Fibroblast of lung (primary cell): ENCODE measurements around the gene UCN2.

Source experiments
- EZH2 ChIP-seq: IDR thresholded peaks from 2 replicates; pipeline ENCODE4 v1.5.1; 2012; ENCODE audit warnings: low read length, control low read depth, mild to moderate bottlenecking; ENCODE audit errors: missing control alignments
- TF ChIP-seq, protein P1 (sequence below), 2 donors: IDR thresholded peaks in 1 of 2; conservative IDR thresholded peaks in 1 of 2; 1 replicate in 1 of 2; 2 replicates in 1 of 2; pipeline ENCODE4 v1.5.1; 2011 to 2012; ENCODE audit warnings: low read length in 2 of 2, control low read depth in 1 of 2, inconsistent platforms in 1 of 2, low read depth in 1 of 2, mild to moderate bottlenecking in 1 of 2

DNA sequence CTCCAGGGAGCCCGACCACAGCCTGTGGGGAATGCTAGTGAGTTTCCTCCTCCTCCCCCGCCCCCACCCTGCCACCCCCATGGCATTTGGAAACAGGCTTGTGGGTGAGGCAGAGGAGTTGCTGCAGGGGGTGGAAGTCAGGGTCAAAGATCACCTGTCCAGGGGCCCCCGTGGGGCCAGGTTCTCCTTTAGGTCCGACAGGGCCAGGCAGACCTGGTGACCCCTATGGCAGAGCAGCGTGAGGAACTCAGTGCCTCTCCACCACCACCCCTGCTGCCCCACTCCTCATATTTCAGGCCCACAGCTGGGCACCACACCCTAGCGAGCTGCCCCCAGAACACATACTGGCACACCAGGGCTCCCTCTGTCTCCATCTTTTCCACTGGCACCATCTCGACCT, 8.9 kb upstream of the UCN2 start:
- TF ChIP-seq, protein P1, sequence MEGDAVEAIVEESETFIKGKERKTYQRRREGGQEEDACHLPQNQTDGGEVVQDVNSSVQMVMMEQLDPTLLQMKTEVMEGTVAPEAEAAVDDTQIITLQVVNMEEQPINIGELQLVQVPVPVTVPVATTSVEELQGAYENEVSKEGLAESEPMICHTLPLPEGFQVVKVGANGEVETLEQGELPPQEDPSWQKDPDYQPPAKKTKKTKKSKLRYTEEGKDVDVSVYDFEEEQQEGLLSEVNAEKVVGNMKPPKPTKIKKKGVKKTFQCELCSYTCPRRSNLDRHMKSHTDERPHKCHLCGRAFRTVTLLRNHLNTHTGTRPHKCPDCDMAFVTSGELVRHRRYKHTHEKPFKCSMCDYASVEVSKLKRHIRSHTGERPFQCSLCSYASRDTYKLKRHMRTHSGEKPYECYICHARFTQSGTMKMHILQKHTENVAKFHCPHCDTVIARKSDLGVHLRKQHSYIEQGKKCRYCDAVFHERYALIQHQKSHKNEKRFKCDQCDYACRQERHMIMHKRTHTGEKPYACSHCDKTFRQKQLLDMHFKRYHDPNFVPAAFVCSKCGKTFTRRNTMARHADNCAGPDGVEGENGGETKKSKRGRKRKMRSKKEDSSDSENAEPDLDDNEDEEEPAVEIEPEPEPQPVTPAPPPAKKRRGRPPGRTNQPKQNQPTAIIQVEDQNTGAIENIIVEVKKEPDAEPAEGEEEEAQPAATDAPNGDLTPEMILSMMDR (conservative IDR thresholded peaks at IDR 0.05 in 1 of 2, IDR thresholded peaks at IDR 0.05 in 1 of 2; ENCODE audit: low read depth in 1 of 2, low read length in 2 of 2) = no peak
- no peak for TF ChIP-seq EZH2
